ENCODE data around the gene TARS2. TPM values are rescaled to one million over a fixed set of nuclear protein-coding genes. Genes with fewer than 3 reads are reported as not detected.

The TARS2 gene
- total and polyA plus RNA-seq, 2 of the 4 experiments (the other 2 are of a cell fraction), result 10.9 to 21.8 TPM

DNA sequence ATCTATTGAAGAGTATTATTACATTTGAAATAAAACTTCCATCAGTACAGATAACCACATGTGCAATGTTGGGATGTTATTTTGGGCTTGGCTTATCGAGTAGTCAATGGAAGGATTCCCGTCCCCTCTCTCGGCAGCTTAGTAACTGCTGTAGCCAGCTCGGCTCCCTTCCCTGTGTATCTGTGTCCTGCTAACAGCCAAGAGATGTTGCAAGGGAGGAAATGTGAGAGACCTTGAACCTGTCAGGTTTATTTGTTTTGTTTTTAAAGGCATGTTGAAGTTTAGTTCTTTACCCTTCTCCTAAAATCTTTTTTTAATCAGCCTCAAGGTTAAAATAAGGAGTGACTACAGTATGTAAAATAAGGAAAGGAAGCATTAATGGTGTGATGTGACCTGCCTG, 13.6 kb upstream of the TARS2 start:
- no peak overlapping the region for H3K14ac ChIP-seq (replicated peaks; ENCODE audit: low read depth, low read length)
- no peak overlapping the region for H3K4ac ChIP-seq (ENCODE audit: low read depth, low read length)
- DNase-seq (no peak), ATAC-seq (ENCODE audit: low read depth) (no peak)
- no TSS peak for BruUV-seq (replicated peaks)
- intact Hi-C loops (cut with micrococcal nuclease) (no loop called here), dilution Hi-C loops (cut with HindIII; ENCODE audit: low sequenced_read_pairs, unreplicated experiment) (no loop called here), in situ Hi-C loops (cut with MboI; ENCODE audit: low sequenced_read_pairs) (no loop called here)
- H3K18ac ChIP-seq (ENCODE audit: low read depth, low read length), result no peak overlapping the region
- CTCF ChIA-PET, result interaction anchor here (0.6 kb wide), 1 partner anchor 80 kb away, joined by 3 read pairs; no protein-coding TSS in a partner anchor
- H3K36me3 ChIP-seq (ENCODE audit: control insufficient read depth, insufficient read depth, low read length), result peaks cover 25% of the 10 kb centered on the region
- no peak overlapping the region for H2BK20ac ChIP-seq (ENCODE audit: low read depth, low read length)
- no peaks in the 10 kb centered on the region for H3K9me3 ChIP-seq (ENCODE audit: control insufficient read depth, insufficient read depth, low read length)
- H3K9ac ChIP-seq (ENCODE audit: low read depth, low read length), result no peak overlapping the region
- H2AK9ac ChIP-seq (replicated peaks; ENCODE audit: low read depth, low read length, poor library complexity), result no peak overlapping the region
- no peak overlapping the region for H2AFZ ChIP-seq (replicated peaks; ENCODE audit: low read length, poor library complexity)
- H3K4me3 ChIP-seq (ENCODE audit: insufficient read depth, low read depth, low read length), result no peak overlapping the region
- no peak overlapping the region for H2BK120ac ChIP-seq (ENCODE audit: low read depth, low read length)
- H4K91ac ChIP-seq (ENCODE audit: insufficient read depth, low read depth, low read length), result no peak overlapping the region
- TF ChIP-seq SMC3 (IDR thresholded peaks at IDR 0.05; ENCODE audit: low read depth, low read length), result no peak
- H3K56ac ChIP-seq (ENCODE audit: extremely low read depth, insufficient read depth, low read length), result no peak overlapping the region
- peaks cover 9% of the 10 kb centered on the region for H3K4me1 ChIP-seq (ENCODE audit: control insufficient read depth, insufficient read depth, low read length)
- POLR2A ChIA-PET (ENCODE audit: unreplicated experiment), result no interaction called here
- H4K20me1 ChIP-seq (ENCODE audit: insufficient read depth, low read length), result no peaks in the 10 kb centered on the region
- H3K4me2 ChIP-seq (ENCODE audit: low read depth, low read length), result no peak overlapping the region
- no peak overlapping the region; the same call in 1 of the 2 replicates for H3K23ac ChIP-seq (ENCODE audit: low read depth, low read length)
- H2AK5ac ChIP-seq (ENCODE audit: low read depth, low read length), result no peak overlapping the region
- peaks cover 3 to 4% of the 10 kb centered on the region in 2 experiments; a peak in 1 of 4 replicates for H3K79me1 ChIP-seq (ENCODE audit: low read depth in 1 of 2, low read length in 2 of 2)
- peaks cover 9% of the 10 kb centered on the region for H3K9me1 ChIP-seq (ENCODE audit: insufficient read depth, low read length)
- H4K8ac ChIP-seq (ENCODE audit: low read depth in 2 of 2, low read length in 2 of 2), result no peak overlapping the region
- no peaks in the 10 kb centered on the region for H3K27me3 ChIP-seq (ENCODE audit: control insufficient read depth, insufficient read depth, low read length)
- WGBS, 2 experiments (ENCODE audit: extremely low coverage in 2 of 2, insufficient read length in 1 of 2), result no CpG with 5 or more reads among the region's 4 CpGs
- H2BK15ac ChIP-seq (ENCODE audit: low read depth, low read length), result no peak overlapping the region
- H2BK5ac ChIP-seq (ENCODE audit: low read depth, low read length, poor library complexity, severe bottlenecking), result no peak overlapping the region
- no peak overlapping the region for H4K5ac ChIP-seq (ENCODE audit: low read depth, low read length)
- H3K27ac ChIP-seq (ENCODE audit: insufficient read depth, low read length), result no peak overlapping the region

Data from IMR-90 (cell line).